Muscle of leg (tissue), 11 donors: ENCODE data around the gene SBF1. TPM values are rescaled to one million over a fixed set of nuclear protein-coding genes. Genes with fewer than 3 reads are reported as not detected.

ENCODE experiments used
- DNase-seq: peaks from one replicate; pipeline ENCODE4 v3.0.0; 2013
- H3K27ac ChIP-seq: one replicate; pipeline ENCODE4 v1.5.1; 2013; ENCODE audit warnings: mild to moderate bottlenecking, low read length, control low read depth
- H3K27me3 ChIP-seq: one replicate; pipeline ENCODE4 v1.6.1; 2013; ENCODE audit warnings: low read length; ENCODE audit not compliant: control insufficient read depth, insufficient read depth
- H3K36me3 ChIP-seq: one replicate; pipeline ENCODE4 v1.6.1; 2013; ENCODE audit warnings: low read length; ENCODE audit not compliant: control insufficient read depth, insufficient read depth
- H3K4me1 ChIP-seq: one replicate; pipeline ENCODE4 v1.6.1; 2013; ENCODE audit warnings: low read length; ENCODE audit not compliant: control insufficient read depth, insufficient read depth
- H3K4me3 ChIP-seq: one replicate; pipeline ENCODE4 v1.5.1; 2013; ENCODE audit warnings: low read length, control low read depth
- H3K9me3 ChIP-seq: replicated peaks from 2 replicates; pipeline ENCODE4 v1.6.1; 2013; ENCODE audit warnings: low read depth, low read length; ENCODE audit not compliant: control insufficient read depth
- WGBS: methylation state at CpG from one replicate; pipeline ENCODE4 v1.1.5; 2013; ENCODE audit warnings: missing lambda C conversion rate; ENCODE audit not compliant: insufficient coverage; 5-methylcytosine and 5-hydroxymethylcytosine counted together
- polyA plus RNA-seq, 8 donors: library from polyadenylated mRNA; unstranded; fragments of 120-200 nt; gene quantifications; one replicate each; pipeline versions ENCODE4 v1.2.1 to v1.2.3, GENCODE V29; 2013; ENCODE audit warnings: inconsistent platforms in 1 of 8, low replicate concordance in 1 of 8; ENCODE audit not compliant: insufficient read length in 8 of 8, insufficient read depth in 1 of 8
- total RNA-seq: library from RNA; stranded (reverse); fragments of 120-200 nt; gene quantifications from one replicate; pipeline ENCODE4 v1.2.4, GENCODE V29; 2013

Gene SBF1
- total and polyA plus RNA-seq, 9 donors = 34.6 to 49.7 (median 45.1) TPM

GRCh38 chr22:50476868-50477267, 2.0 kb upstream of the SBF1 start:
- no peaks in the 10 kb centered on the region for H3K9me3 ChIP-seq
- peaks cover 25% of the 10 kb centered on the region for H3K4me1 ChIP-seq
- WGBS = 62% methylated on average over 6 of the region's 7 CpGs
- peaks cover 35% of the 10 kb centered on the region for H3K27me3 ChIP-seq
- no peak overlapping the region for H3K27ac ChIP-seq
- peaks cover 4% of the 10 kb centered on the region for H3K36me3 ChIP-seq
- no peak overlapping the region for H3K4me3 ChIP-seq
- no peak for DNase-seq

DNA sequence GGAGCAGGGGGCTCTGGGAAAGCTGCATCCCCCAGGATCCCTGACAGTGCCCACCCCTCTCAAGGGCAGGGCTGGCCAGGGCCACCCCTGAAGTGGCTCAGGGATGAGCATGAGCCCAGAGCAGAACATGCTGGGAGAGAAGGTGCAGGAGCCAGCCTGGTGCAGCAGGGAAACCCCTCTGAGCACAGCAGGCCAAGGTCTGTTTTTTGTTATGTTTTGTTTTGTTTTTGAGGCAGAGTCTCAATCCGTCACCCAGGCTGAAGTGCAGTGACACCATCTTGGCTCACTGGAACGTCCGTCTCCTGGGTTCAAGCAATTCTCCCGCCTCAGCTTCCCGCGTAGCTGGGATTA, 792 bp upstream of the SBF1 start:
- Histone ChIP-seq H3K9me3 (no peaks in the 10 kb centered on the region), H3K4me1 (peaks cover 36% of the 10 kb centered on the region), H3K36me3 (peaks cover 10% of the 10 kb centered on the region), H3K27me3 (peaks cover 25% of the 10 kb centered on the region), H3K4me3 (no peak overlapping the region), H3K27ac (no peak overlapping the region)
- 80% methylated on average over 1 of the region's 6 CpGs for WGBS
- DNase-seq = no peak

DNA sequence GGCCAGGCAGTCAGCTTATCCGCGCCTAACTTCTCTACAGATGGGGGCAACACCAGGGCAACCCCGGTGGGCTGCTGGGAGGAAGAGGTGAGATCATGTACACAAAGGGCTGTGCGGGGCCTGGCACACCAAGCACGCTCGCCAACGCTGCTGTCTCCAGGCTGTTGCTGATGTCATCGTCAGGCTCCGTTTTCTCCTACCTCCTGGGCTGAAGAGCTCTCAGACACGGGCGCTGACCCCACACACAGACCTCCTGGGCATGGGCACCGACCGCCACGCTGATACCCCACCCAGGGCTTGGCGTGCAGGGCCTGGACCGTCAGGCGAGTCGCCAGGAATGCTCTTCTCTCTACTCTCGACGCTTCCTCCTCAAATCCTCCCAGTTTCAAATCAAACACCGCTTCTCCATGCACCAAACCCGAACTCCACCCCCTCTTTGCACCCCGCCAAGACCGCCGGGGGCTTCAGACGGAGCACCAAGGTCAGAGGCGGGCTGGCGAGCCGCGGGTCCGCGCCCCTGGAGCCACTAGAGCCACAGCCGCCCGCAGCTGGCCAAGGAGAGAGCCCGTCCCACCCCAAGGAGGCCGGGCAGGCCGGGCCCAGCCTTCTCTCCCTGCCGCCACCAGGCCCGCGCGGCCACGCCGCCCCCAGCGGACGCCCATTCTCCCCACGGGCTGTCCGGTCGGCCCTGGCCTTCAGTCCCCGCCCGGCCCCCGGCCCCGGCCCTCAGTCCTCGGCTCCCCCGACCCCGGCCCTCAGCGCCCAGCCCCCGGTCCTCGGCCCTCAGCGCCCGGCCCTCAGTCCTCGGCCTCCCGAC, 772 bp downstream of the SBF1 start:
- Histone ChIP-seq H3K36me3 (peaks cover 10% of the 10 kb centered on the region), H3K27ac (no peak overlapping the region), H3K4me1 (peaks cover 50% of the 10 kb centered on the region), H3K9me3 (no peaks in the 10 kb centered on the region), H3K27me3 (peaks cover 9% of the 10 kb centered on the region), H3K4me3 (peak overlapping the region; percentile 77)
- peak; percentile 34 for DNase-seq
- WGBS = 4% methylated on average over 51 of the region's 62 CpGs

GRCh38 chr22:50473088-50473487, 1.7 kb downstream of the SBF1 start:
- 85% methylated on average over 5 of the region's 6 CpGs for WGBS
- no peak overlapping the region for H3K4me3 ChIP-seq

DNA sequence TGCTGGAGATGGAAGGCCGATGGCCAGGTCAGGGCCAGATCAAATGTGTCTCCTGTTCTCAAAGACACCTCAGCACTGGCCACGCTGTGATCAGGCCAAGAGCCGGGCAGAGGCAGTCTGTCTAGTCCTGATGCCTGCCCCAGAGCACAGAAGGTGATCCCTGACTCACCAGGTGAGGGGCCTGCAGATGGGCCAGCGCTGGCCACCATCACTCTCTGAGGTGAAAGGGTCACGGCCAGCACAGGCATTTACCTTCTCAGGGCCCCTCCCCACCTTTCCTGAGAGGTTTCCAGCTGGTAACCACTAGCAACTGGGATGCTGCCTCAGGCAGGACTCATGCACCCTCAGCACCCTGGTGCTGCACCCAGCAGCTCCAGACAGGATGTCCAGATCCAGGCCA, 2.9 kb downstream of the SBF1 start:
- peaks cover 63% of the 10 kb centered on the region for H3K4me1 ChIP-seq

More at GRCh38 chr22:50473088-50473487, 1.7 kb downstream of the SBF1 start:
- H3K27me3 ChIP-seq = peaks cover 3% of the 10 kb centered on the region
- peaks cover 10% of the 10 kb centered on the region for H3K36me3 ChIP-seq
- no peak for DNase-seq
- peaks cover 60% of the 10 kb centered on the region for H3K4me1 ChIP-seq
- no peaks in the 10 kb centered on the region for H3K9me3 ChIP-seq
- H3K27ac ChIP-seq = no peak overlapping the region

GRCh38 chr22:50471197-50471847, 3.5 kb downstream of the SBF1 start:
- WGBS = 52% methylated on average over 9 of the region's 21 CpGs
- Histone ChIP-seq H3K27me3 (no peaks in the 10 kb centered on the region), H3K36me3 (peaks cover 22% of the 10 kb centered on the region), H3K27ac (no peak overlapping the region), H3K4me3 (no peak overlapping the region), H3K9me3 (no peaks in the 10 kb centered on the region), H3K4me1 (peaks cover 63% of the 10 kb centered on the region)
- DNase-seq = no peak

More for the DNA sequence above, 2.9 kb downstream of the SBF1 start:
- Histone ChIP-seq H3K27ac (no peak overlapping the region), H3K9me3 (no peaks in the 10 kb centered on the region), H3K27me3 (no peaks in the 10 kb centered on the region), H3K36me3 (peaks cover 15% of the 10 kb centered on the region), H3K4me3 (no peak overlapping the region)
- no peak for DNase-seq
- 86% methylated on average over 5 of the region's 5 CpGs for WGBS

DNA sequence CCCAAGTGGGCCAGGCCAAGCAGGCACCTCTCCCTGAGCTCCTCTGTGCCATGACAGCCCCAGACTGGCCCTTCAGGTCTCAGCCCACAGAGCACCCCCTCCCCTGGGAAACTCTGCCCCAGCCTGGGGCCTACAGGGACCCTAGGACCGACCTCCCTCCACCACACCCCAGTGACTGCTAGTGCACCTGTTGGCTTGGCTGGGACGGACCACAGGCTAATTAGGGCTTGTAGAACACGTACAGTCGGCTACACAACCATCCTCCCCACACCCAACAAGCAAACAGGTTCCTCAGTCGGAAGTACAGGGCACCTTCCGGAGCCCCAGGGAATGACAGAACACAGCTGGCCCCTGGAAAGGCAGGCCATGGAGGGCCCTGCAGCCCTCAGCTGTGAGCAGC, 4.3 kb downstream of the SBF1 start:
- H3K4me1 ChIP-seq = peaks cover 61% of the 10 kb centered on the region
- 49% methylated on average over 6 of the region's 6 CpGs for WGBS
- no peaks in the 10 kb centered on the region for H3K9me3 ChIP-seq
- DNase-seq = no peak
- no peak overlapping the region for H3K4me3 ChIP-seq
- no peaks in the 10 kb centered on the region for H3K27me3 ChIP-seq
- H3K27ac ChIP-seq = peak overlapping the region; percentile 47
- H3K36me3 ChIP-seq = peaks cover 30% of the 10 kb centered on the region

DNA sequence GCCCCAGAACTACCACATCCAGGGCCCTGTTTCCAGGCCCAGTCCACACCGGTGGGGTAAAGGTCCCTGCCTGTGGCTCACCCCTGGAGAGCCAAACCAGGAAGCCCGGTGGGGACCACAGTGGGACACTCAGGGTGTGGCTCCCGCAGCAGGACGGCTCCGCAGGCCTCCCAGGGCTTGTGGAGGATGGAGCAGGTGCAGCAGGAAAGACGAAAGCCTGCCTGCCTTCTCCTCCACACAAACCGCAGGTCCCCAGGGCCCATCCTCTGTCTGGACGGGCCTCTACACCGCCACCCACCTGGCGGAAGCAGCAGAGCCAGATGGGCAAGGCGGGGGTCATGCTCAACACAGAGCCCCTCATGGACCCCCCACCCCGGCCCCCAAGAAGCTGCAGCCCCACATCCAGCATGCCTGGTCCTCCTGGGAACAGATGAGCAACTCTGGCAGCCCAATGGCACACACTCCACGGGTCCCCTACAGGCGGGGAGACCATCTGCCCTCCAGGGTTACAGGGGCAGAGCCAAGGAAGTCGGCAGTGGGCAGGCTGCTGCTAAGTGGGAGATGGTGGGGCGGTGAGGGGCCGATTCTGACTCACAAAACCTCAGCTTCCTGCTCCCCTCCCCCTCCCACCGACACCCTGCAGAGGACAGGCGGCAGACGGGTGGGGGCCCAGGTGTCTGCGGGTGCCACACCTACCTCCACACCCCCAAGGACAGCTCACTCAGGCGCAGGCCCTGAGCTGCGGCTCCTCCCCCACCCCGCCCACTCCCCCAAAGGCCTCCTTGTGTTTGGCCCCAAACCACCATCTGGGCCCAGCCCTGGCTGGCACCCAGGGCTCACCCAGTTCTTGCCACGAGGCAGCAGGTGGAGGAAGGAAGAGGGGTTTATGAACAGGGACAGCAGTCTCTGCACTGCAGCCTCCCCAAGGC, 5.2 kb downstream of the SBF1 start:
- WGBS = 50% methylated on average over 9 of the region's 25 CpGs
- no peak overlapping the region for H3K4me3 ChIP-seq
- H3K4me1 ChIP-seq = peaks cover 58% of the 10 kb centered on the region
- peaks cover 38% of the 10 kb centered on the region for H3K36me3 ChIP-seq
- DNase-seq = no peak
- H3K27me3 ChIP-seq = no peaks in the 10 kb centered on the region
- H3K27ac ChIP-seq = peak overlapping the region; percentile 47
- H3K9me3 ChIP-seq = no peaks in the 10 kb centered on the region

- H3K4me1 ChIP-seq = peaks cover 54% of the 10 kb centered on the region
- H3K36me3 ChIP-seq = peaks cover 48% of the 10 kb centered on the region
- WGBS = 78% methylated on average over 5 of the region's 8 CpGs
These were observed 6.2 kb downstream of the SBF1 start for GRCh38 chr22:50468626-50469025.

More at GRCh38 chr22:50468626-50469025, 6.2 kb downstream of the SBF1 start:
- Histone ChIP-seq H3K27me3 (no peaks in the 10 kb centered on the region), H3K27ac (no peak overlapping the region), H3K9me3 (no peaks in the 10 kb centered on the region), H3K4me3 (no peak overlapping the region)
- no peak for DNase-seq
